GM23248 (cell line): Measurements from ENCODE around the gene SMOC2. TPM values are rescaled to one million over a fixed set of nuclear protein-coding genes. Genes with fewer than 3 reads are reported as not detected.

Source experiments
- DNase-seq: peaks from one replicate; pipeline ENCODE4 v3.0.0-alpha.2; 2015
- H2AFZ ChIP-seq: fragments of 200-600 bp; sonication (generic); 2 replicates; pipeline ENCODE4 v1.6.1; 2016; ENCODE audit warnings: antibody characterized with exemption
- H3F3A ChIP-seq: fragments of 200-600 bp; sonication (generic); 2 replicates; pipeline ENCODE4 v1.6.1; 2016; ENCODE audit warnings: mild to moderate bottlenecking, antibody characterized with exemption, mixed run types; ENCODE audit not compliant: insufficient read depth
- H3K27ac ChIP-seq: fragments of 200-600 bp; sonication (generic); 2 replicates; pipeline ENCODE4 v1.5.1; 2016; ENCODE audit warnings: mild to moderate bottlenecking
- H3K27me3 ChIP-seq: fragments of 200-600 bp; sonication (generic); replicated peaks from 2 replicates; pipeline ENCODE4 v1.6.1; 2016; ENCODE audit warnings: mild to moderate bottlenecking; ENCODE audit not compliant: insufficient read depth
- H3K36me3 ChIP-seq: fragments of 200-600 bp; sonication (generic); 2 replicates; pipeline ENCODE4 v1.6.1; 2016; ENCODE audit warnings: low read depth, mild to moderate bottlenecking
- H3K4me1 ChIP-seq: fragments of 200-600 bp; sonication (generic); 2 replicates; pipeline ENCODE4 v1.6.1; 2016; ENCODE audit warnings: mild to moderate bottlenecking; ENCODE audit not compliant: insufficient read depth
- H3K4me2 ChIP-seq: fragments of 200-600 bp; sonication (generic); one replicate; pipeline ENCODE4 v1.6.1; 2016; ENCODE audit warnings: mild to moderate bottlenecking; ENCODE audit not compliant: unreplicated experiment
- H3K4me3 ChIP-seq: fragments of 200-600 bp; sonication (generic); 2 replicates; pipeline ENCODE4 v1.5.1; 2016; ENCODE audit warnings: mild to moderate bottlenecking
- H3K79me2 ChIP-seq: fragments of 200-600 bp; sonication (generic); 2 replicates; pipeline ENCODE4 v1.6.1; 2016; ENCODE audit warnings: mild to moderate bottlenecking; ENCODE audit not compliant: insufficient read depth
- H3K9ac ChIP-seq: fragments of 200-600 bp; sonication (generic); 2 replicates; pipeline ENCODE4 v1.6.1; 2016; ENCODE audit warnings: mild to moderate bottlenecking
- H3K9me2 ChIP-seq: fragments of 200-600 bp; sonication (generic); 2 replicates; pipeline ENCODE4 v1.6.1; 2016; ENCODE audit warnings: mixed run types, mild to moderate bottlenecking, moderate library complexity; ENCODE audit not compliant: insufficient read depth
- H3K9me3 ChIP-seq: fragments of 200-600 bp; sonication (generic); one replicate; pipeline ENCODE4 v1.6.1; 2017; ENCODE audit warnings: low read depth
- H4K20me1 ChIP-seq: fragments of 200-600 bp; sonication (generic); 2 replicates; pipeline ENCODE4 v1.6.0; 2016; ENCODE audit not compliant: insufficient read depth
- EZH2 ChIP-seq: fragments of 200-600 bp; sonication (generic); IDR thresholded peaks from 2 replicates; pipeline ENCODE4 v1.6.1; 2018; ENCODE audit warnings: antibody characterized with exemption, mild to moderate bottlenecking; ENCODE audit not compliant: insufficient read depth, poor library complexity, severe bottlenecking
- EZH2phosphoT487 ChIP-seq: fragments of 200-600 bp; sonication (generic); IDR thresholded peaks from 2 replicates; pipeline ENCODE4 v1.6.1; 2018; ENCODE audit warnings: antibody characterized with exemption, moderate library complexity, mild to moderate bottlenecking, low read depth; ENCODE audit not compliant: insufficient read depth
- WGBS, 2 experiments: methylation state at CpG; one replicate each; pipeline ENCODE4 v1.1.6; 2015 to 2017; ENCODE audit warnings: low lambda C conversion rate in 2 of 2, low coverage in 1 of 2; ENCODE audit errors: missing lambda C conversion rate in 2 of 2; 5-methylcytosine and 5-hydroxymethylcytosine counted together
- in situ Hi-C: fragments of 300-500 bp; cut with MboI; formaldehyde crosslinking; loops from 2 replicates; pipeline ENCODE4 v1.15.0; 2020
- polyA plus RNA-seq: library from polyadenylated mRNA; unstranded; fragments of >200 nt; fragmentation: Nextera tagmentation; extraction: Ambion mirVana; gene quantifications from 2 replicates; pipeline ENCODE4 v1.2.1, GENCODE V29; 2016
- total RNA-seq: library from RNA; depleted of rRNA; stranded (reverse); fragments of >200 nt; shearing (Covaris generic); gene quantifications from 2 replicates; pipeline ENCODE4 v1.2.3, GENCODE V29; 2014

The SMOC2 gene
- total and polyA plus RNA-seq, 2 experiments from 2014 or later, result not detected

GRCh38 chr6:168589275-168589674 lies 148.3 kb downstream of the SMOC2 start:
- no peaks in the 10 kb centered on the region for H3K27me3 ChIP-seq
- H3K9ac ChIP-seq, result no peak overlapping the region
- no peak for DNase-seq
- H4K20me1 ChIP-seq, result no peaks in the 10 kb centered on the region
- TF ChIP-seq EZH2 (no peak), EZH2phosphoT487 (no peak)
- H3K4me3 ChIP-seq, result no peak overlapping the region
- 60 to 61% methylated on average over 2 of the region's 2 CpGs for WGBS, 2 experiments
- no peaks in the 10 kb centered on the region for H3K79me2 ChIP-seq
- H3K36me3 ChIP-seq, result no peaks in the 10 kb centered on the region
- H3K4me2 ChIP-seq, result no peak overlapping the region
- H3F3A ChIP-seq, result no peaks in the 10 kb centered on the region
- H3K4me1 ChIP-seq, result no peaks in the 10 kb centered on the region
- H3K9me2 ChIP-seq, result no peaks in the 10 kb centered on the region
- no peak overlapping the region for H2AFZ ChIP-seq
- in situ Hi-C loops, result no loop called here
- H3K9me3 ChIP-seq, result no peaks in the 10 kb centered on the region
- H3K27ac ChIP-seq, result no peak overlapping the region

- no peak overlapping the region for H3K4me2 ChIP-seq
- in situ Hi-C loops, result no loop called here
- no peak overlapping the region for H3K9ac ChIP-seq
- H4K20me1 ChIP-seq, result no peaks in the 10 kb centered on the region
- no peak overlapping the region for H3K4me3 ChIP-seq
- DNase-seq, result no peak
- no peaks in the 10 kb centered on the region for H3K79me2 ChIP-seq
- no peaks in the 10 kb centered on the region for H3K36me3 ChIP-seq
- no peaks in the 10 kb centered on the region for H3K9me2 ChIP-seq
- H3K4me1 ChIP-seq, result no peaks in the 10 kb centered on the region
- H3K9me3 ChIP-seq, result no peaks in the 10 kb centered on the region
- no peaks in the 10 kb centered on the region for H3F3A ChIP-seq
- TF ChIP-seq EZH2phosphoT487 (no peak), EZH2 (no peak)
- H3K27me3 ChIP-seq, result no peaks in the 10 kb centered on the region
- 48 to 52% methylated on average over 9 to 10 of the region's 10 CpGs for WGBS, 2 experiments
- no peak overlapping the region for H2AFZ ChIP-seq
- H3K27ac ChIP-seq, result no peak overlapping the region
Measured at GRCh38 chr6:168590406-168590805, 149.4 kb downstream of the SMOC2 start.

GRCh38 chr6:168596344-168596743 lies 155.4 kb downstream of the SMOC2 start:
- H3K4me3 ChIP-seq, result no peak overlapping the region
- TF ChIP-seq EZH2phosphoT487 (no peak), EZH2 (no peak)
- WGBS, 2 experiments, result 42 to 49% methylated on average over 9 to 11 of the region's 11 CpGs
- in situ Hi-C loops, result no loop called here
- no peak overlapping the region for H2AFZ ChIP-seq
- H3F3A ChIP-seq, result no peaks in the 10 kb centered on the region
- H3K36me3 ChIP-seq, result no peaks in the 10 kb centered on the region
- DNase-seq, result no peak
- no peaks in the 10 kb centered on the region for H3K9me3 ChIP-seq
- no peak overlapping the region for H3K9ac ChIP-seq
- H3K4me1 ChIP-seq, result no peaks in the 10 kb centered on the region
- no peaks in the 10 kb centered on the region for H4K20me1 ChIP-seq
- H3K27me3 ChIP-seq, result no peaks in the 10 kb centered on the region
- H3K79me2 ChIP-seq, result no peaks in the 10 kb centered on the region
- H3K4me2 ChIP-seq, result no peak overlapping the region
- H3K9me2 ChIP-seq, result no peaks in the 10 kb centered on the region
- H3K27ac ChIP-seq, result no peak overlapping the region

GRCh38 chr6:168597471-168597875 lies 156.5 kb downstream of the SMOC2 start:
- H3K9me2 ChIP-seq, result no peaks in the 10 kb centered on the region
- no peaks in the 10 kb centered on the region for H4K20me1 ChIP-seq
- H3K79me2 ChIP-seq, result no peaks in the 10 kb centered on the region
- H3K9ac ChIP-seq, result no peak overlapping the region
- H3K4me3 ChIP-seq, result no peak overlapping the region
- in situ Hi-C loops, result no loop called here
- 54 to 56% methylated on average over 8 of the region's 8 CpGs for WGBS, 2 experiments
- H3F3A ChIP-seq, result no peaks in the 10 kb centered on the region
- TF ChIP-seq EZH2 (no peak), EZH2phosphoT487 (no peak)
- H3K36me3 ChIP-seq, result no peaks in the 10 kb centered on the region
- no peak overlapping the region for H3K4me2 ChIP-seq
- H2AFZ ChIP-seq, result no peak overlapping the region
- H3K9me3 ChIP-seq, result no peaks in the 10 kb centered on the region
- H3K27me3 ChIP-seq, result no peaks in the 10 kb centered on the region
- H3K27ac ChIP-seq, result no peak overlapping the region
- no peak for DNase-seq
- H3K4me1 ChIP-seq, result no peaks in the 10 kb centered on the region
